NCI-H2029 treated with DMSO at 0.1 percent for 48 hours (cell line): Measurements from ENCODE around the gene SENP3.

Source experiments
- DNase-seq: peaks from one replicate; lab custom pipeline; 2025; lab: John Stamatoyannopoulos, UW

Gene SENP3

DNA sequence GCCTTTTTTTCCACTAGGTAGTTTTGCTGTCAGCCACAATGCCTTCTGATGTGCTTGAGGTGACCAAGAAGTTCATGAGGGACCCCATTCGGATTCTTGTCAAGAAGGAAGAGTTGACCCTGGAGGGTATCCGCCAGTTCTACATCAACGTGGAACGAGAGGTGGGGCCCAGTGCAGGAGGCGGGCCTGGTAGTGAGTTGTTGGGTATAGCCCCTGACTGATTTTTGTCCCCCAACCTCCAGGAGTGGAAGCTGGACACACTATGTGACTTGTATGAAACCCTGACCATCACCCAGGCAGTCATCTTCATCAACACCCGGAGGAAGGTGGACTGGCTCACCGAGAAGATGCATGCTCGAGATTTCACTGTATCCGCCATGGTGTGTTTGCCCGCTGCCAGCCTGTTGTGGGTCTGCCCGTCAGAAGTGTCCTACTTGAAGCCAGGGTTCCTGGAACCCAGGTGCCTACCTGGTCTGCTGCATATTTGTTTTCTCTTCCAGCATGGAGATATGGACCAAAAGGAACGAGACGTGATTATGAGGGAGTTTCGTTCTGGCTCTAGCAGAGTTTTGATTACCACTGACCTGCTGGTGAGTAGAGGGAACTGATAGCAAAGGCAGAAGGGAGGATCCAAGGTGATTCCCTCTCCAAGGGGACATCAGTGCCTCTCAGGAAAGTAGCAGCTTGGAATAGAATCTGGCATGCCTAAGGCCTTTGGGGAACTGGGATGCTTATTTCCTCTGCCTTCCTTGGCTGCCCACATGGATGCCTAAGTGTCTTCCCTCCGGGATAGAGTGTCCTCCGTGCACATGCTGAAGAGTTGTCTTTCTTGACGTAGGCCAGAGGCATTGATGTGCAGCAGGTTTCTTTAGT, 15.8 kb downstream of the SENP3 start:
- no peak for DNase-seq

DNA sequence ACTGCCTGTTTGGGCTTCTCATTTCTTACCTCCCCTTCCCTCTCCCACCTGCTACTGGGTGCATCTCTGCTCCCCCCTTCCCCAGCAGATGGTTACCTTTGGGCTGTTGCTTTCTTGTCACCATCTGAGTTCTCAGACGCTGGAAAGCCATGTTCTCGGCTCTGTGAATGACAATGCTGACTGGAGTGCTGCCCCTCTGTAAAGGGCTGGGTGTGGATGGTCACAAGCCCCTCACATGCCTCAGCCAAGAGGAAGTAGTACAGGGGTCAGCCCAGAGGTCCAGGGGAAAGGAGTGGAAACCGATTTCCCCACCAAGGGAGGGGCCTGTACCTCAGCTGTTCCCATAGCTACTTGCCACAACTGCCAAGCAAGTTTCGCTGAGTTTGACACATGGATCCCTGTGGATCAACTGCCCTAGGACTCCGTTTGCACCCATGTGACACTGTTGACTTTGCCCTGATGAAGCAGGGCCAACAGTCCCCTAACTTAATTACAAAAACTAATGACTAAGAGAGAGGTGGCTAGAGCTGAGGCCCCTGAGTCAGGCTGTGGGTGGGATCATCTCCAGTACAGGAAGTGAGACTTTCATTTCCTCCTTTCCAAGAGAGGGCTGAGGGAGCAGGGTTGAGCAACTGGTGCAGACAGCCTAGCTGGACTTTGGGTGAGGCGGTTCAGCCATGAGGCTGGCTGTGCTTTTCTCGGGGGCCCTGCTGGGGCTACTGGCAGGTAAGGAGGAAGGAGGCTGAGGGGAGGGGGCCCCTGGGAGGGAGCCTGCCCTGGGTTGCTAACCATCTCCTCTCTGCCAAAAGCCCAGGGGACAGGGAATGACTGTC, 17.5 kb downstream of the SENP3 start, which contains the start of gene CD68:
CD68 (plus strand) TSS at position 638 of the 833 bp plus-strand sequence; CDS start at position 678, 40 bp downstream.
- no peak for DNase-seq

GRCh38 chr17:7579834-7580603, 18.3 kb downstream of the SENP3 start:
- no peak for DNase-seq

DNA sequence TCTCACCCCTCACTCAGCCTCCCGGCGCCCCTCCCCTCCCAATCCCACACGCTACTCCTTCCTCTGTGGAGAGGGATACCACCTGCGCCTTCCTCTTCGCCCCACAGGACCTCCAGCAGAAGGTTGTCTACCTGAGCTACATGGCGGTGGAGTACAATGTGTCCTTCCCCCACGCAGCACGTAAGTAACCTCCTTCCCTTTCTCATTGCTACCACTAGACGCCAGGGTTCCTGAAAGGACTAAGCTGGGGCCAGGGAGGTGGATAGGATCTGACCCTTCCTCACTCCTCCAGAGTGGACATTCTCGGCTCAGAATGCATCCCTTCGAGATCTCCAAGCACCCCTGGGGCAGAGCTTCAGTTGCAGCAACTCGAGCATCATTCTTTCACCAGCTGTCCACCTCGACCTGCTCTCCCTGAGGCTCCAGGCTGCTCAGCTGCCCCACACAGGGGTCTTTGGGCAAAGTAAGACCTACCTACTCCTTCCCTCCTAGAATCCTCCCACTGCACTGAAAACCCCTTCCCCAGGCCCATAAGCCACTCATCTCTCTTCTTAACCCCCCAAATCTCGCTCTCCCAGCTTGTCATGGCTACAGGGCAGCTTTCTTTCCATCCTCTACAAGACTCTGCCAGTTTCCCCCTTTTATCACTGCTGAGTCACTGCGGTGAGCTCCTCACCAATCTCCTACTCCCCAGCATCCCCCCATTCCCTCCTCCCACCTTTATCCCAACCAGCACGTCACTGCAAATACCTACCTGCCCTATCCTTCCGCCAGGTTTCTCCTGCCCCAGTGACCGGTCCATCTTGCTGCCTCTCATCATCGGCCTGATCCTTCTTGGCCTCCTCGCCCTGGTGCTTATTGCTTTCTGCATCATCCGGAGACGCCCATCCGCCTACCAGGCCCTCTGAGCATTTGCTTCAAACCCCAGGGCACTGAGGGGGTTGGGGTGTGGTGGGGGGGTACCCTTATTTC, 19.2 kb downstream of the SENP3 start:
- no peak for DNase-seq

- DNase-seq, result no peak
Measured at GRCh38 chr17:7582396-7583252, 20.9 kb downstream of the SENP3 start.

- DNase-seq, result peak; percentile 91
Measured at GRCh38 chr17:7583253-7584109, 21.8 kb downstream of the SENP3 start, which contains the start of gene MPDU1. MPDU1 (plus strand) TSS chr17:7583852; CDS start chr17:7583863, 11 bp downstream.

- no peak for DNase-seq
Measured at GRCh38 chr17:7586673-7587419, 25.1 kb downstream of the SENP3 start.

GRCh38 chr17:7587420-7588151, 25.9 kb downstream of the SENP3 start:
- DNase-seq, result no peak

GRCh38 chr17:7588553-7589203, 27.0 kb downstream of the SENP3 start:
- DNase-seq, result no peak

DNA sequence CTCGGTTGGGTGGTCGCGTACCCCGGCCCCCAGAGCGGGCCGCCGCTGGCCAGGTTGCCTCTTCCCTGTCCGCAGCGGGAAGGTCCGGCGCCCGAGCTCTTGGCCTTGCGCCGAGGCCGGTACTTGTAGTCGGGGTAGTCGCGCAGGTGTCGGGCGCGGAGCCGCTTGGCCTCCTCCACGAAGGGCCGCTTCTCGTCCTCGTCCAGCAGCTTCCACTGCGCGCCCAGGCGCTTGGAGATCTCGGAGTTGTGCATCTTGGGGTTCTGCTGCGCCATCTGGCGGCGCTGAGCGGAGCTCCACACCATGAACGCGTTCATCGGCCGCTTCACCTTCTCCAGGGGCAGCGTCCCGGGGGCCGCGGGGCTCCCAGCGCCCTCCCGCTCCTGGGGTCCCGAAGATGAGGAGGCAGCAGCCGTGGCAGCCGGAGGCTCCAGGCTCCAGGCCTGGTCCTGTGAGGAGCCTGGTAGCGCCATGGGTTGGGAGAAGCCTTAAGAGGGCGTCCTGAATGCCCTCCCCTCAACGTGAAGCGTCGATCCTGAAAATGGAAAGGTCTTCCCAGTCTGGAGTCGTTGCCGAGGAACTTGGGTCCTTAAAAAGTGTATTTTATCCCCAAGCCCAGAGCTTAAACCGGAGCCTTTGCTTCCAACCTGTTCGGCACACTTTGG, 27.6 kb downstream of the SENP3 start:
- no peak for DNase-seq

DNA sequence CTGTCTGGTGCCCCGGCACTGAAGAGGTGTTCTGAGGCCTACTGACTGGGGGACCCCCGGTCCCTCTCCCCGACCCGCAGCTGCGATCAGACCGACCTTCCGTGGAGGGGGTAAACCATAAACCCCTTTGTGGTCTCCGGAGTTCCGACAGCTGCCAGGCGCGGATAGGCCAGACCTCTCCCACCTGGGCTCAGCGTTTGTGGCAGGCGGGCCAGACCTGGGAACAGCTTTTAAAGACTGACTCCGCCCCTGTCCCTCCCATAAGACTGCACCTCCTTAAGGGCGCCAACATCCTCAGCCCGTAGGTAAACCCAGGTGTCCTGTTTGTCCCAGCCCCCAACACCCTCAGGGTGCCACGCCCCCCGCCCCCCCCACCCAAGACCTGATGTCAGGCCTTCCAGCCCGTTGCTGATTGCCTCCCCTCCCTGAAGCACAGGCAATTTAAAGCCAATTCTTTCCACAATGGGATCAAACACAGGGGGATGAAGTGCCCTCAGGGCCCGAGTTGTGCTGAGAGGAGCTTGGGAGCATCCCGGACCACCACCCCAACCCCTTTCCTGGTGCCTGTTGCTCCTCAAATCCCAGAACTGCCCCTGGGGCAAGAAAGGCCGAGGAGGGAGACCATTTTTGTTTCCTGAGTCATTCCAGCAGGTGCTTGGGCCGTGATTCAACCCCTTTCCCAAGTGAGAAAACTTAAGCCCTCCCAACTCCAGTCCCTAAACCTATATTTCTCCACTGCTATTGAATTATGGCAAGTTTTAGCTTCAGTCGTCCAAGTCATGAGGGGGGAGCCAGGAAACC, 28.4 kb downstream of the SENP3 start, which contains the start of gene SOX15:
SOX15 (minus strand) TSS at position 204 of the 801 bp plus-strand sequence. CDS start 418 bp downstream, outside the sequence.
- no peak for DNase-seq

DNA sequence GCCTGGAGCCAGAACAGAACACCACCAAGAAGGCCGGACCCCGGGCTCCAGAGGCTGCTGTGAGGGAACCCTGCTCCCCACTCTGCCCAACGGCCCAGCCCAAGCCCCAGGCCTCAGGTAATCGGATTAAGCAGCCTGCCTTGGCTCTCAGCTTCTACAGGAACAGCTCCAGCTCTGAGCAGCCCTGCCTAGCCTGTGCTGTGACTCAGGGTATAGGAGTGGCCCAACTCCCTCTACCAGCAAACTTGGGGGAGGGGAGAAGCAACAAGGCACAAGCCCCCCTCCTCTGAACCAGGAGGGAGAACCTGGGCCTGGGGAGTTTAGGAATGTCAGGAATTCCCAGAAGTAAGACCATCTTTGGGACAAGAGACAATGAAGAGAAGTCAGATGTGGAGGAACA, 29.0 kb downstream of the SENP3 start:
- no peak for DNase-seq

- no peak for DNase-seq
Measured at GRCh38 chr17:7591596-7591995, 29.9 kb downstream of the SENP3 start.

DNA sequence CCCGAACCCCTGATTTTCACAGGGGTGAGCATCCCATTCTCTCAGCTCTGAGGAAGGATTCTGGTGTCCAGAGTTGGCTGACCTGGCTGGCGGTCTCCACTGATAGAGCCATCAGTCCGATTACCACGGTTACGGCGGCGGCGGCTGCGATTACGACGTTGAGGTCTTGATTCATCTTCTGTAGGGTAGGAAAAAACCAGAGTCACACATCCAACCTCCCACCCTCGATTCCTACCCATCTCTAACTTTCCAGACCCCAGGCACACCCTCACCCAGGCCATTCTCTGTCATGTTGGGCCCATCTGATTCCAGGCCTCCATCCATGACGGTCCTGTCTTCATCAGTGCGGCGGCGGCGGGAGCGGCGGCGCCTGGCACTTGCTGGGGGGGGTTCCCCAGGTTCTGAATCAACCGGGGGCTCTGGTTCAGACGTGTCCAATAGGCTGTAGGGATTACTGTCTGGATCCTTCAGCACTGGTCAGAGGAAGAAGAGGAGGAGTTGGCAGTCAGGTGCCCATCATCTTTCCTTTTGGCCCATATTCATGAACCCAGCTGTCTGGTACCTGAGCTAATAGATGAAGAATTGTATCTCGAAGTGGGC, 30.8 kb downstream of the SENP3 start:
- DNase-seq, result no peak

DNA sequence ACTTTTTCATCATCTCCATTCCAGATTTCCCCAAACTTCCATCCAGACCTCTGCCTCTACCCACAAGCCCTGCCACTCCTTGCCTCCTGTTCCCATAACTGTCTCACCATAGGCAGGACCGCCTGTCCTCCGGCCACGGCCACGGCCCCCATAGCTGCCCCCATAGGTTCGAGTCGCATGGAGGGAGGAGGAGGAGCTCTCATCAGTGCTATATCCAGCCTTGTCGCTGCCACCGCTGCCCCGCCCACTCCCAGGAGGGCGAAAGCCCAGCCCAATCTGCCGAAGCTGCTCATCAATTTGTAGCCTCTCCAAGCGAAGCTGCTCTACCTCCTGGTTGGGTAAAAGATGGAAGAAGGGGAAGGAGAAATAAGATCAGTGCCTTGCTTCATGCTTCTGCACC, 31.6 kb downstream of the SENP3 start:
- no peak for DNase-seq
